ENCODE measurements around the gene CALHM3. TPM values are rescaled to one million over a fixed set of nuclear protein-coding genes. Genes with fewer than 3 reads are reported as not detected.

CALHM3 gene
- total RNA-seq, 1 experiment from 2014 or later: 0.13 TPM

DNA sequence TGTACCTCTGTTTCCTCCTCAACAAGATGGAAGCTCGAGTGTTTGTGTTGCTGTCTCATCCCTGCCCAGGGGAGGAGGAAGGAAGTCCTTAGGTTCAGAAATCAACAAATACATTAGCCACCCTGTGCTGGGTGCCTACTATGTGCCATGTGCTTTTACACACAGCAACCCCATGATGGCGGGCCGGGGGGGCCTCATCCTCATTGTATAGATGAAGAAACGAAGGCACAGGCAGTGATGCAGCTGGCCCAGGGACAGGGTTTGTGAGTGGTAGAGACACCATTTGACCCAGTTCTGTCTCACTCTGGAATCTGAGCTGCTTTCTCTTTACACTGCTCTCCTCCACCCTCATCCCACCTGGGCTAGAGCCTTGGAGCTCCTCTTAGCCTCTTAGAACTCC, 25.0 kb downstream of the CALHM3 start (continued):
- TF ChIP-seq, protein P1, sequence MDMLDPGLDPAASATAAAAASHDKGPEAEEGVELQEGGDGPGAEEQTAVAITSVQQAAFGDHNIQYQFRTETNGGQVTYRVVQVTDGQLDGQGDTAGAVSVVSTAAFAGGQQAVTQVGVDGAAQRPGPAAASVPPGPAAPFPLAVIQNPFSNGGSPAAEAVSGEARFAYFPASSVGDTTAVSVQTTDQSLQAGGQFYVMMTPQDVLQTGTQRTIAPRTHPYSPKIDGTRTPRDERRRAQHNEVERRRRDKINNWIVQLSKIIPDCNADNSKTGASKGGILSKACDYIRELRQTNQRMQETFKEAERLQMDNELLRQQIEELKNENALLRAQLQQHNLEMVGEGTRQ (CRISPR knock-in tag; IDR thresholded peaks at IDR 0.05): no peak
- TF ChIP-seq, protein P2, sequence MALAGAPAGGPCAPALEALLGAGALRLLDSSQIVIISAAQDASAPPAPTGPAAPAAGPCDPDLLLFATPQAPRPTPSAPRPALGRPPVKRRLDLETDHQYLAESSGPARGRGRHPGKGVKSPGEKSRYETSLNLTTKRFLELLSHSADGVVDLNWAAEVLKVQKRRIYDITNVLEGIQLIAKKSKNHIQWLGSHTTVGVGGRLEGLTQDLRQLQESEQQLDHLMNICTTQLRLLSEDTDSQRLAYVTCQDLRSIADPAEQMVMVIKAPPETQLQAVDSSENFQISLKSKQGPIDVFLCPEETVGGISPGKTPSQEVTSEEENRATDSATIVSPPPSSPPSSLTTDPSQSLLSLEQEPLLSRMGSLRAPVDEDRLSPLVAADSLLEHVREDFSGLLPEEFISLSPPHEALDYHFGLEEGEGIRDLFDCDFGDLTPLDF (CRISPR knock-in tag; IDR thresholded peaks at IDR 0.05): no peak
- TF ChIP-seq, protein P3, sequence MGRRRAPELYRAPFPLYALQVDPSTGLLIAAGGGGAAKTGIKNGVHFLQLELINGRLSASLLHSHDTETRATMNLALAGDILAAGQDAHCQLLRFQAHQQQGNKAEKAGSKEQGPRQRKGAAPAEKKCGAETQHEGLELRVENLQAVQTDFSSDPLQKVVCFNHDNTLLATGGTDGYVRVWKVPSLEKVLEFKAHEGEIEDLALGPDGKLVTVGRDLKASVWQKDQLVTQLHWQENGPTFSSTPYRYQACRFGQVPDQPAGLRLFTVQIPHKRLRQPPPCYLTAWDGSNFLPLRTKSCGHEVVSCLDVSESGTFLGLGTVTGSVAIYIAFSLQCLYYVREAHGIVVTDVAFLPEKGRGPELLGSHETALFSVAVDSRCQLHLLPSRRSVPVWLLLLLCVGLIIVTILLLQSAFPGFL (CRISPR knock-in tag; IDR thresholded peaks at IDR 0.05; ENCODE audit: borderline replicate concordance): no peak
- TF ChIP-seq, protein P4, sequence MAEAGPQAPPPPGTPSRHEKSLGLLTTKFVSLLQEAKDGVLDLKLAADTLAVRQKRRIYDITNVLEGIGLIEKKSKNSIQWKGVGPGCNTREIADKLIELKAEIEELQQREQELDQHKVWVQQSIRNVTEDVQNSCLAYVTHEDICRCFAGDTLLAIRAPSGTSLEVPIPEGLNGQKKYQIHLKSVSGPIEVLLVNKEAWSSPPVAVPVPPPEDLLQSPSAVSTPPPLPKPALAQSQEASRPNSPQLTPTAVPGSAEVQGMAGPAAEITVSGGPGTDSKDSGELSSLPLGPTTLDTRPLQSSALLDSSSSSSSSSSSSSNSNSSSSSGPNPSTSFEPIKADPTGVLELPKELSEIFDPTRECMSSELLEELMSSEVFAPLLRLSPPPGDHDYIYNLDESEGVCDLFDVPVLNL (CRISPR knock-in tag; IDR thresholded peaks at IDR 0.05; ENCODE audit: borderline replicate concordance, low read depth): no peak
- no peak for TF ChIP-seq ZNF416 (CRISPR knock-in tag; IDR thresholded peaks at IDR 0.05)
- TF ChIP-seq, protein P5, sequence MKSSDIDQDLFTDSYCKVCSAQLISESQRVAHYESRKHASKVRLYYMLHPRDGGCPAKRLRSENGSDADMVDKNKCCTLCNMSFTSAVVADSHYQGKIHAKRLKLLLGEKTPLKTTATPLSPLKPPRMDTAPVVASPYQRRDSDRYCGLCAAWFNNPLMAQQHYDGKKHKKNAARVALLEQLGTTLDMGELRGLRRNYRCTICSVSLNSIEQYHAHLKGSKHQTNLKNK (CRISPR knock-in tag; IDR thresholded peaks at IDR 0.05): no peak
- TF ChIP-seq EMX1 (CRISPR knock-in tag; IDR thresholded peaks at IDR 0.05): no peak
- TF ChIP-seq, protein P6, sequence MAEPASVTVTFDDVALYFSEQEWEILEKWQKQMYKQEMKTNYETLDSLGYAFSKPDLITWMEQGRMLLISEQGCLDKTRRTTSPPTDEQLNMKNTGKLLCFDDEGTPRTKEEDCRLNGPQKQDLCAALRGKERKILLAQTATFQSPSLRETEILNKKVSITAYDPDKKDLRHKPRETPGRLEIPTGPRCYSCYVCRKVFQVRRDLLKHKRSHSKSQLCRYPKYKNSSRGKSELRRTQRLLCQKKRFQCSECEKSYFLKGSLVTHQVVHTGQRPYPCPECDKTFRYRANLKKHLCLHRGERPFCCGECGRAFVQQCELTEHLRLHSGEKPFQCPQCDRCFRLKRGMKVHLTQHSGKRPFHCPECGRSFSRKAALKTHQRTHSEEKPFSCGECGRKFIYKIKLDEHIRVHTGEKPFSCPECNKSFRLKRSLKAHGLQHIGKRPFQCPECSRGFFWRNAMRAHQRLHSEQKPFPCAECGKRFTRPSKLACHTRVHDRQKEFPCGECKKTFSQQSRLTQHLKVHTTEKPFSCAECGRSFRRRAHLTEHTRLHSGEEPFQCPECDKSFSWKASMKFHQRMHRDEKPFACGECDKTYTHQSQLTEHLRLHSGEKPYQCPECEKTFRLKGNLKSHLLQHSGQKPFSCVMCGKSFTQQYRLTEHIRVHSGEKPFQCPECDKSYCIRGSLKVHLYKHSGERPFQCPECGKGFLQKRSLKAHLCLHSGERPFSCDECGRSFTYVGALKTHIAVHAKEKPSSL (CRISPR knock-in tag; conservative IDR thresholded peaks at IDR 0.05): no peak
- TF ChIP-seq FOXP1 (CRISPR knock-in tag; IDR thresholded peaks at IDR 0.05; ENCODE audit: borderline replicate concordance): no peak
- TF ChIP-seq ETV6 (CRISPR knock-in tag; IDR thresholded peaks at IDR 0.05): no peak
- TF ChIP-seq SMAD4 (CRISPR knock-in tag; IDR thresholded peaks at IDR 0.05): no peak
- TF ChIP-seq, protein P7, sequence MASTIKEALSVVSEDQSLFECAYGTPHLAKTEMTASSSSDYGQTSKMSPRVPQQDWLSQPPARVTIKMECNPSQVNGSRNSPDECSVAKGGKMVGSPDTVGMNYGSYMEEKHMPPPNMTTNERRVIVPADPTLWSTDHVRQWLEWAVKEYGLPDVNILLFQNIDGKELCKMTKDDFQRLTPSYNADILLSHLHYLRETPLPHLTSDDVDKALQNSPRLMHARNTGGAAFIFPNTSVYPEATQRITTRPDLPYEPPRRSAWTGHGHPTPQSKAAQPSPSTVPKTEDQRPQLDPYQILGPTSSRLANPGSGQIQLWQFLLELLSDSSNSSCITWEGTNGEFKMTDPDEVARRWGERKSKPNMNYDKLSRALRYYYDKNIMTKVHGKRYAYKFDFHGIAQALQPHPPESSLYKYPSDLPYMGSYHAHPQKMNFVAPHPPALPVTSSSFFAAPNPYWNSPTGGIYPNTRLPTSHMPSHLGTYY (CRISPR knock-in tag; IDR thresholded peaks at IDR 0.05): no peak
- TF ChIP-seq ZNF396 (CRISPR knock-in tag; IDR thresholded peaks at IDR 0.05; ENCODE audit: borderline replicate concordance): no peak
- TF ChIP-seq ZBTB21 (CRISPR knock-in tag; IDR thresholded peaks at IDR 0.05; ENCODE audit: borderline replicate concordance): no peak

DNA sequence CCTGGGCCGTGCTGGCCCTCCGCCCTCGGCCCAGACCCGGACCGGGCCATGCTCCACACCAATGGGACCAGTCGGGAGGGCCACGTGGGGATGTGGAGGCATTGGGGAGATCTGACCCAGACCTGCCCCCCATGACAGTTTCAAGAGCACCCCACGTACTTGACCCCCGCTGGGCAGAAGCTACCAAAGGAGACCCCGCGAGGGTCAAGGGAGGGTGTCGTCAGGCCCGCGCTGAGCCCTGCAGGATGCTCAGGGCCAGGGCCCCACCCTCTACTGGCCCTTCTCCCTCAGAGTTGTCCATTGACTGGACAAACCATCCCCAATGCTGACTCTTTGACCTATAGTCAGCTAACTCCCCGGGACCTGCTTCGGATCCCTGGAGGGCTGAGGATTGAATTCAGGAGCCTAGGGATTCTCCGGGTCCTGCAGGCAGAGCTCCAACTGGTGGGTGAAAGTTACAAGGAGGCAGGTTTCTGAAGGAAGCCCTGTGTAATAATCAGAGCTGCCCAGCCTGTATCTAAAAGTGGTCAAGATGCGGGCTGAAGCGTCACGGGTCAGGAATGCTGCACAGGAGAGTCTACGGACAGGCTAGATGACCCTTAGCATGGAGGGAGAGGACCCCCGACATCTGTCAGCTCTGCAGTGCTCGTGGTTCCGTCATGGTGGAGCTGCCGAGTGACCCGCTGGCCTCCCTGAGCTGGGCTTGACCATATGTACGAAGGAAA, 26.4 kb downstream of the CALHM3 start:
- no peak; the same call in 1 of the 2 replicates for ATAC-seq
- Mint-ChIP-seq H3K27ac (no peak overlapping the region), H3K4me1 (peaks cover 7% of the 10 kb centered on the region; the same call in 1 of the 2 replicates), H3K9me3 (no peaks in the 10 kb centered on the region), H3K4me3 (peak overlapping the region; percentile 68), H3K36me3 (peaks cover 2% of the 10 kb centered on the region; the same call in 1 of the 2 replicates), H3K27me3 (ENCODE audit: low read depth) (no peaks in the 10 kb centered on the region)
- ChIA-PET POLR2A (interaction anchor here (1.7 kb wide), 1 partner anchor 24 kb away, joined by 4 read pairs; no protein-coding TSS in a partner anchor), CTCF (interaction anchor here (0.9 to 5.7 kb wide), 7 partner anchors 18 to 140 kb away, joined by 3 to 49 read pairs (median 4); no protein-coding TSS in a partner anchor)
- no peak for DNase-seq (ENCODE audit: low spot score)
- TF ChIP-seq, protein P7 (CRISPR knock-in tag; IDR thresholded peaks at IDR 0.05): no peak
- TF ChIP-seq TP53 (CRISPR knock-in tag; IDR thresholded peaks at IDR 0.05): no peak
- no peak for TF ChIP-seq SMAD3 (CRISPR knock-in tag; IDR thresholded peaks at IDR 0.05; ENCODE audit: borderline replicate concordance)

All from WTC11 (cell line).